IPS-15b (cell line): ENCODE data around the gene LIMS2.

Experiments
- H3K27me3 ChIP-seq: one replicate; pipeline ENCODE4 v1.6.1; 2013; ENCODE audit warnings: low read length; ENCODE audit not compliant: control insufficient read depth, insufficient read depth
- H3K36me3 ChIP-seq: one replicate; pipeline ENCODE4 v1.6.1; 2013; ENCODE audit warnings: low read length; ENCODE audit not compliant: control insufficient read depth, insufficient read depth
- H3K4me1 ChIP-seq: one replicate; pipeline ENCODE4 v1.6.1; 2013; ENCODE audit warnings: mild to moderate bottlenecking, low read length; ENCODE audit not compliant: control insufficient read depth, insufficient read depth
- H3K4me3 ChIP-seq: one replicate; pipeline ENCODE4 v1.5.1; 2013; ENCODE audit warnings: low read depth, low read length
- H3K9ac ChIP-seq: one replicate; pipeline ENCODE4 v1.6.1; 2013; ENCODE audit warnings: low read depth, mild to moderate bottlenecking, low read length
- H3K9me3 ChIP-seq: one replicate; pipeline ENCODE4 v1.6.1; 2013; ENCODE audit warnings: mild to moderate bottlenecking, low read length; ENCODE audit not compliant: control insufficient read depth, insufficient read depth

The LIMS2 gene

GRCh38 chr2:127698553-127699355, 23.4 kb upstream of the LIMS2 start:
- peaks cover 3% of the 10 kb centered on the region for H3K27me3 ChIP-seq
- peaks cover 6% of the 10 kb centered on the region for H3K36me3 ChIP-seq
- no peak overlapping the region for H3K9ac ChIP-seq
- no peaks in the 10 kb centered on the region for H3K9me3 ChIP-seq
- no peak overlapping the region for H3K4me3 ChIP-seq
- peaks cover 12% of the 10 kb centered on the region for H3K4me1 ChIP-seq

GRCh38 chr2:127697482-127698180, 22.3 kb upstream of the LIMS2 start:
- no peak overlapping the region for H3K9ac ChIP-seq

GRCh38 chr2:127695491-127696472, 20.5 kb upstream of the LIMS2 start:
- H3K4me1 ChIP-seq = peaks cover 5% of the 10 kb centered on the region
- peaks cover 6% of the 10 kb centered on the region for H3K36me3 ChIP-seq
- no peak overlapping the region for H3K4me3 ChIP-seq
- H3K9ac ChIP-seq = no peak overlapping the region
- peaks cover 3% of the 10 kb centered on the region for H3K27me3 ChIP-seq
- no peaks in the 10 kb centered on the region for H3K9me3 ChIP-seq

More at GRCh38 chr2:127697482-127698180, 22.3 kb upstream of the LIMS2 start:
- H3K27me3 ChIP-seq = peaks cover 3% of the 10 kb centered on the region
- H3K4me3 ChIP-seq = no peak overlapping the region
- peaks cover 6% of the 10 kb centered on the region for H3K36me3 ChIP-seq
- H3K4me1 ChIP-seq = peaks cover 5% of the 10 kb centered on the region
- no peaks in the 10 kb centered on the region for H3K9me3 ChIP-seq

DNA sequence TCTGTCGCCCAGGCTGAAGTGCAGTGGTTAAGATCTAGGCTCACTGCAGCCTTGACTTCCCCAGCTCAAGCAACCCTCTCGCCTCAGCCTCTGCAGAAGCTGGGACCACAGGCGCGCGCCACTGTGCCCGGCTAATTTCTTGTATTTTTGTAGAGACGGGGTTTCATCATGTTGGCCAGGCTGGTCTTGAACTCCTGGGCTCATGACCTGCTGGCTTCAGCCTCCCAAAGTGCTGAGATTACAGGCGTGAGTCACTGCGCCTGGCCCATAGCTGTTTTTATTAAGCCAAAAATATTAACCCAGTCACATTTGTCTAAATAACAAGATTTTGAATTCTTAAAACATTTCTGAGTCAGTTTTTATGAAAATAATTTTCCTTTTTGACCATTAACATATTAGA, 19.7 kb upstream of the LIMS2 start:
- Histone ChIP-seq H3K27me3 (peaks cover 3% of the 10 kb centered on the region), H3K9me3 (peaks cover 8% of the 10 kb centered on the region), H3K9ac (no peak overlapping the region), H3K36me3 (peaks cover 6% of the 10 kb centered on the region), H3K4me3 (no peak overlapping the region), H3K4me1 (peaks cover 5% of the 10 kb centered on the region)

DNA sequence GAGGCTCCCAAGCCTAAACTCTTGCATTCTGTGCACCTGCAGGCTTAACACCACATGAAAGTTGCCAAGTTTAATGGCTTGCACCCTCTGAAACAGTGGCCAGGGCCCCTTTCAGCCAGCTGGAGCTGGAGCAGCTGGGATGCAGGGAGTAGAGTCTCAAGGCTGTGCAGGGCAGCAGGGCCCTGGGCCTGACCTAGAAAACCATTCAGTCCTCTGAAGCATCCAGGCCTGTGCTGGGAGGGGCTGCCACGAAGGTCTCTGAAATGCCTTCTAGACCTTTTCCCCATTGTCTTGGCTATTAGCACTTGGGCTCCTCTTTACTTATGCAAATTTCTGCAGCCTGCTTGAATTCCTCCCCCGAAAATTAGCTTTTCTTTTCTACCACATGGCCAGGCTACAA, 15.4 kb upstream of the LIMS2 start:
- Histone ChIP-seq H3K27me3 (no peaks in the 10 kb centered on the region), H3K9ac (no peak overlapping the region), H3K4me3 (no peak overlapping the region), H3K9me3 (peaks cover 8% of the 10 kb centered on the region), H3K4me1 (no peaks in the 10 kb centered on the region), H3K36me3 (no peaks in the 10 kb centered on the region)

DNA sequence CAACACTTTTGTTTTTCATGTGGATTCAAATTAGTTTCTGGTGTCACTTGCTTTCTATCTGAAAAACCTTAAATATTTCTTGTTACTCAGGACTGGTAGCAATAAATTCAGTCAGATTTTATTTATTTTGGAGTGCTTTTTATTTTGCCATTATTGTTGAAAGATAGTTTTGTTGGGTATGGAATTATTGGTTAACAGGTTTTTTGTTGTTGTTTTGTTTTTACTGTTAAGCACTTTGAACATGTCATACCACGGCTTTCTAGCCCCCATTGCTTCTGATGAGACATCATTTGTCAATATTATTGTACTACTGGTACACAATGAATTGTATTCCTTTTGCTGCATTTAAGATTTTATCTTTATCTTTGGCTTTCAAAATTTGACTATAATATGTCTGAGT, 13.1 kb upstream of the LIMS2 start:
- H3K4me1 ChIP-seq = no peaks in the 10 kb centered on the region
- no peak overlapping the region for H3K4me3 ChIP-seq

GRCh38 chr2:127685410-127686080, 10.2 kb upstream of the LIMS2 start:
- Histone ChIP-seq H3K9me3 (peaks cover 6% of the 10 kb centered on the region), H3K4me1 (no peaks in the 10 kb centered on the region), H3K4me3 (no peak overlapping the region), H3K36me3 (no peaks in the 10 kb centered on the region), H3K9ac (no peak overlapping the region), H3K27me3 (no peaks in the 10 kb centered on the region)

More for the DNA sequence above, 13.1 kb upstream of the LIMS2 start:
- Histone ChIP-seq H3K9me3 (peaks cover 8% of the 10 kb centered on the region), H3K36me3 (no peaks in the 10 kb centered on the region), H3K9ac (no peak overlapping the region), H3K27me3 (no peaks in the 10 kb centered on the region)

GRCh38 chr2:127683757-127684156, 8.4 kb upstream of the LIMS2 start:
- Histone ChIP-seq H3K27me3 (peaks cover 2% of the 10 kb centered on the region), H3K36me3 (no peaks in the 10 kb centered on the region), H3K9me3 (no peaks in the 10 kb centered on the region), H3K4me3 (no peak overlapping the region), H3K4me1 (no peaks in the 10 kb centered on the region), H3K9ac (no peak overlapping the region)

DNA sequence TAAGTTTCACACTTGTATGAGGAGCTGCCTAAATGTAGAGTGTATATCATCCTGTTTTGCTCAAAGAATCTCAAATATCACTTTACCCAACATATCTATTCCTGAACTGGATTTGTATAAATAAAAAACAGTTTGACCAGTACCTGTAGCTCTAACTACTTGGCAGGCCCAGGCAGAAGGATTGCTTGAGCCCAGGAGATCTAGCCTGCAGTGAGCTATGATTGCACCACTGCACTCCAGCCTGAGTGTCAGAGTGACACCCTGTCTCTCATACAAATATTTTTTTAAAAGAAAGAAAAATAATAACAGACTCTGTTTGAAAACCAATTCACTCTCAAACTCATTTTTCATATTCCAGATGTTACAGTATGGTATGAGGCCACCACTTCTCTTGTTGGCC, 7.7 kb upstream of the LIMS2 start:
- Histone ChIP-seq H3K4me3 (no peak overlapping the region), H3K9ac (no peak overlapping the region), H3K9me3 (no peaks in the 10 kb centered on the region), H3K4me1 (no peaks in the 10 kb centered on the region), H3K27me3 (peaks cover 2% of the 10 kb centered on the region), H3K36me3 (no peaks in the 10 kb centered on the region)

- Histone ChIP-seq H3K9ac (no peak overlapping the region), H3K9me3 (no peaks in the 10 kb centered on the region), H3K4me1 (no peaks in the 10 kb centered on the region), H3K4me3 (no peak overlapping the region), H3K27me3 (peaks cover 9% of the 10 kb centered on the region), H3K36me3 (no peaks in the 10 kb centered on the region)
Observed at GRCh38 chr2:127681976-127682857, 6.9 kb upstream of the LIMS2 start.
